Measurements from ENCODE around the gene PSAPL1. TPM values are rescaled to one million over a fixed set of nuclear protein-coding genes. Genes with fewer than 3 reads are reported as not detected.

PSAPL1 gene
- total RNA-seq, 1 experiment from 2014 or later: not detected

- no peaks in the 10 kb centered on the region for H3K4me1 ChIP-seq (ENCODE audit: control insufficient read depth, insufficient read depth, low read length)
- ATAC-seq (no peak), DNase-seq (ENCODE audit: low read depth, low spot score) (no peak)
- no peak overlapping the region for H3K27ac ChIP-seq (ENCODE audit: low read length)
- H3K4me3 ChIP-seq (ENCODE audit: low read depth in 2 of 2, low read length in 2 of 2): no peak overlapping the region
- intact Hi-C loops (cut with micrococcal nuclease; ENCODE audit: unreplicated experiment) (no loop called here), in situ Hi-C loops (cut with HindIII; ENCODE audit: low pct_unique_long_range_greater_than_20kb, low sequenced_read_pairs) (no loop called here)
- peaks cover 2% of the 10 kb centered on the region; the same call in 1 of the 2 replicates for H3K27me3 ChIP-seq (ENCODE audit: control insufficient read depth, insufficient read depth, low read length)
- no peaks in the 10 kb centered on the region for H3K36me3 ChIP-seq (ENCODE audit: control insufficient read depth, insufficient read depth, low read length)
- BruUV-seq (replicated peaks): no TSS peak
- H3K9me3 ChIP-seq (ENCODE audit: control insufficient read depth, insufficient read depth, low read depth, low read length): no peaks in the 10 kb centered on the region
- ChIA-PET CTCF (no interaction called here), POLR2A (no interaction called here)
- TF ChIP-seq TCF7L2 (IDR thresholded peaks at IDR 0.05; ENCODE audit: low read depth, low read length): no peak
- TF ChIP-seq, protein P1, sequence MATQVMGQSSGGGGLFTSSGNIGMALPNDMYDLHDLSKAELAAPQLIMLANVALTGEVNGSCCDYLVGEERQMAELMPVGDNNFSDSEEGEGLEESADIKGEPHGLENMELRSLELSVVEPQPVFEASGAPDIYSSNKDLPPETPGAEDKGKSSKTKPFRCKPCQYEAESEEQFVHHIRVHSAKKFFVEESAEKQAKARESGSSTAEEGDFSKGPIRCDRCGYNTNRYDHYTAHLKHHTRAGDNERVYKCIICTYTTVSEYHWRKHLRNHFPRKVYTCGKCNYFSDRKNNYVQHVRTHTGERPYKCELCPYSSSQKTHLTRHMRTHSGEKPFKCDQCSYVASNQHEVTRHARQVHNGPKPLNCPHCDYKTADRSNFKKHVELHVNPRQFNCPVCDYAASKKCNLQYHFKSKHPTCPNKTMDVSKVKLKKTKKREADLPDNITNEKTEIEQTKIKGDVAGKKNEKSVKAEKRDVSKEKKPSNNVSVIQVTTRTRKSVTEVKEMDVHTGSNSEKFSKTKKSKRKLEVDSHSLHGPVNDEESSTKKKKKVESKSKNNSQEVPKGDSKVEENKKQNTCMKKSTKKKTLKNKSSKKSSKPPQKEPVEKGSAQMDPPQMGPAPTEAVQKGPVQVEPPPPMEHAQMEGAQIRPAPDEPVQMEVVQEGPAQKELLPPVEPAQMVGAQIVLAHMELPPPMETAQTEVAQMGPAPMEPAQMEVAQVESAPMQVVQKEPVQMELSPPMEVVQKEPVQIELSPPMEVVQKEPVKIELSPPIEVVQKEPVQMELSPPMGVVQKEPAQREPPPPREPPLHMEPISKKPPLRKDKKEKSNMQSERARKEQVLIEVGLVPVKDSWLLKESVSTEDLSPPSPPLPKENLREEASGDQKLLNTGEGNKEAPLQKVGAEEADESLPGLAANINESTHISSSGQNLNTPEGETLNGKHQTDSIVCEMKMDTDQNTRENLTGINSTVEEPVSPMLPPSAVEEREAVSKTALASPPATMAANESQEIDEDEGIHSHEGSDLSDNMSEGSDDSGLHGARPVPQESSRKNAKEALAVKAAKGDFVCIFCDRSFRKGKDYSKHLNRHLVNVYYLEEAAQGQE (IDR thresholded peaks at IDR 0.05; ENCODE audit: insufficient read depth in 1 of 2, low read depth in 2 of 2, low read length in 1 of 2): no peak
- TF ChIP-seq POLR2AphosphoS5 (IDR thresholded peaks at IDR 0.05; ENCODE audit: low read depth, low read length): no peak
These were observed 37.3 kb downstream of the PSAPL1 start for GRCh38 chr4:7397206-7398103.

DNA sequence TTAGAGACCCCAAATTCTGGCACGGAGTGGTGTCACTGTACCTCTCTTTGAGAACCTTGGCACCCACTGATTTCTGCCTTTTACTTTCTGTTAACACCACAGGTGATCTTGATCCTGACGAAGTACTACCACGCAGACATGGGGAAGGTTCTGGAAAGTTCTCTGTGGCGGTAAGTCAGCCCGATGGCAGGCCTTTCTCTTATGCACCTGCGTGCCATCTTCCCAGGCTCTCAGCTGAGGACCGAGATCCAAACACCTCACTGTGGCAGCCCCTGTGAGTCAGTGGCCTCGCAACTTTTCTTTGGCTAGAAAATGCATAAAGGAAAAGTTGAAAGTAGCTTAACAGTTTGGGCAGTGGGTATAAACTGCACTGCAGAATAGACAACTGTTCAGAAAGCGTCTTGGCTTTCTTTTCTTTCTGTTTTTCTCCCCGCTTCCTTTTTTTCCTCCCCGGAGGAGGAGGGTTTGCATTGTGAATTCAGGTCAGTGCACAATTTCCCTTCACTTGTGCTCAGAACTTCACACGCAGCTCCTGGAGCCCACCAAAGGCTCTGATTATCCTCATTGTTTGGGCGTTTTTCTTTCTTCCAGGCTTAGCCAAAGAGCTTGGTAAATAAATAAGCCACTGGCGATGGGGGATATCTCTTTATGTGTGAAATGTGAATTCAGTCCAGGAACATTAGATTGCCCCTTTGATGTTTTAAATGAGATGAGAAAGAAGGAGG lies 38.4 kb downstream of the PSAPL1 start:
- peaks cover 2% of the 10 kb centered on the region; the same call in 1 of the 2 replicates for H3K27me3 ChIP-seq (ENCODE audit: control insufficient read depth, insufficient read depth, low read length)
- H3K9me3 ChIP-seq (ENCODE audit: control insufficient read depth, insufficient read depth, low read depth, low read length): no peaks in the 10 kb centered on the region
- H3K36me3 ChIP-seq (ENCODE audit: control insufficient read depth, insufficient read depth, low read length): no peaks in the 10 kb centered on the region
- TF ChIP-seq SIN3A (IDR thresholded peaks at IDR 0.05; ENCODE audit: borderline replicate concordance, insufficient read depth, low read depth, low read length) (no peak), TCF7L2 (IDR thresholded peaks at IDR 0.05; ENCODE audit: low read depth, low read length) (no peak), CTCF (IDR thresholded peaks at IDR 0.05) (no peak), POLR2AphosphoS5 (IDR thresholded peaks at IDR 0.05; ENCODE audit: low read depth, low read length) (no peak)
- TF ChIP-seq, protein P1 (IDR thresholded peaks at IDR 0.05; ENCODE audit: insufficient read depth in 1 of 2, low read depth in 2 of 2, low read length in 1 of 2): no peak
- ATAC-seq (no peak), DNase-seq (ENCODE audit: low read depth, low spot score) (no peak)
- no peak overlapping the region for H3K4me3 ChIP-seq (ENCODE audit: low read depth in 2 of 2, low read length in 2 of 2)
- ChIA-PET POLR2A (no interaction called here), CTCF (no interaction called here)
- H3K27ac ChIP-seq (ENCODE audit: low read length): no peak overlapping the region
- no peaks in the 10 kb centered on the region for H3K4me1 ChIP-seq (ENCODE audit: control insufficient read depth, insufficient read depth, low read length)
- intact Hi-C loops (cut with micrococcal nuclease; ENCODE audit: unreplicated experiment) (no loop called here), in situ Hi-C loops (cut with HindIII; ENCODE audit: low pct_unique_long_range_greater_than_20kb, low sequenced_read_pairs) (no loop called here)
- no TSS peak for BruUV-seq (replicated peaks)
